Posterior vena cava (tissue), 2 donors: Measurements from ENCODE around the gene CD47. TPM values are rescaled to one million over a fixed set of nuclear protein-coding genes. Genes with fewer than 3 reads are reported as not detected.

Experiments used
- DNase-seq: peaks from one replicate; pipeline ENCODE4 v3.0.0-alpha.2; 2020; ENCODE audit warnings: low spot score
- intact Hi-C, 2 donors: fragments of 100-400 bp; cut with DNase I; formaldehyde crosslinking; loops; one replicate each; pipeline versions ENCODE4 v1.14.1 to v1.14.2; 2022 to 2023
- total RNA-seq, 2 donors: library from RNA; stranded (reverse); fragmentation: NEBNext Ultra II Directional; extraction: Animal tissue kit (Norgen Biotek cat#: 25700); gene quantifications; one replicate each; pipeline ENCODE4 v1.2.1, GENCODE V29; 2021
- donor health status: DM: yes; HTN: yes; CAD: no.
- donor health status: DM: yes; HTN: yes; CAD: no.

Gene CD47
- total RNA-seq, 2 donors from 2014 or later, result 72.4 to 74.0 TPM

DNA sequence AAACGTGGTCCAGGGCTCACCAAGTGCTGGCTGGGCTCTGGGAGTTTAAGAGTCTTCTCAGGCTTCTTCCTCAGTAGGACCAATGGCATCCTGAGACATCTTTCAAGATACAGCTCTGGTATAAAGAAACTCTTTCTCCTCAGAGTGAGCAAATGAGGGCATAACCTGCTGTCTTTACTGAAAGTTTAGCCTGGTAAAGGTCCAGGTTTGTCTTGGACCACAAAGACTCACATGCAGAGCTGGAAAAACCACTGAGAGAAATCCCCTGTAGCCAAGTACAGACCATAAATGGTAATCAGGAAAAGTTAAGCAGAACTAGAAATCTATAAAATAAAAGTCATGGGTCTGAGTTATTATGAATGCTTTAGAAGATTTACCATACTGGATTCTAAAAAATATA, 23.1 kb downstream of the CD47 start:
- intact Hi-C loops, result no loop called here
- no peak for DNase-seq

DNA sequence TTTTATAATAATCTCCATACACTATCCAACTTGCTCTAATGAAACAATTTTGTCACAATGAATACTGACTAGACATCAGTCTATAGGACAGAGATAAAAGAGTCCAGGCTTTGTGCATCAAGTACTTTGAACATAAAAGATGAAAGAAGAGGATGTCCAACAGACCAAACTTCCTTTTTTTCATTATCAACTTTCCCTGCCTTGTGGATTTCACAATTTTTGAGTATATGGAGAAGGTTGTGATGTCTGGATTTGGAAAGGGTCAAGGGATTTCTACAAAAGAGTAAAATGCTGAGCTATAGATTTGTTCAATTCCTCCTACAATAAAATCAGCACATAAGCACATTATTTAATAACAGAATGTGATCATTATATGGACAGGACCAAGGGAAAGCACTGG, 25.7 kb downstream of the CD47 start:
- no peak for DNase-seq
- intact Hi-C loops, result no loop called here

GRCh38 chr3:108064293-108064887, 26.4 kb downstream of the CD47 start:
- intact Hi-C loops, result no loop called here
- no peak for DNase-seq

- intact Hi-C loops, result no loop called here
- DNase-seq, result no peak
Observed at GRCh38 chr3:108062051-108062450, 28.8 kb downstream of the CD47 start.

DNA sequence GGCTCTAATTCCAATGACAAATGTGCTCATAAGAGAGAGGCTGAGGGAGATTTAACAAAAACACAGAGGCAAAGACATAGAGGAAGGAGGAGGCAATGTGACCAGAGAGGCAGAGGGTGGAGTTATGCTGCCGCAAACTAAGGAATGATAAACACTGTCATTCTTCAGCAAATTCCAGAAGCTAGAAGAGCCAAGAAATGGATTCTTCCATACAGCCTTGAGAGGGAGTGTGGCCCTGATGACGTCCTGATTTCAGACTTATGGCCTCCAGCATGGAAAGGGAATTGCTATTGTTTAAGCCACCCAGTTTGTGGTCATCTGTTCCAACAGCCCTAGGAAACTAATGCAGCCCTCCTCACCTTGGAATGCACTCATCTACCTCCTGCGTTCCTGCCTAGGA, 30.5 kb downstream of the CD47 start:
- no peak for DNase-seq

GRCh38 chr3:108055931-108056330, 34.9 kb downstream of the CD47 start:
- intact Hi-C loops, result no loop called here
- DNase-seq, result no peak

More for the DNA sequence above, 30.5 kb downstream of the CD47 start:
- intact Hi-C loops, result no loop called here

- intact Hi-C loops, result no loop called here
- DNase-seq, result no peak
Observed at GRCh38 chr3:108054935-108055334, 35.9 kb downstream of the CD47 start.

DNA sequence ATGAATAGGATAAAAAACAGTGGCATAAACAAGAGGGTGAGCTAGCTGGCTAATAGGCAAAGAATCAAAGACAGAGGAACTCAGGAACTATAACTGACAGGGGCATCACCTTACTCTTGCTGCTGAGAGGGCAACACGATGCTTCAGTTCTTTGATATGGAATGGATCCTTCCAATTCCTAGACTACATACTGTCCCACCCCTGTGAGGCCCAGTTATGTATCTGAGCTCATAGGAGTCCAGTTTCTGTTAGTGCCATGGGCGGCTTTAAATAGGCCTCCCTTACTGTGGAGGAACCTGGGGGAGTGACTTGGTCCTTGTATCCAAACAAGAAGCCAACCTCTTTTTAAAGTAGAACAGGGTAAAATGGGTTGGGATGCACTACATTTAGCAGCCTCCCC, 37.3 kb downstream of the CD47 start:
- DNase-seq, result no peak
- intact Hi-C loops, result no loop called here

DNA sequence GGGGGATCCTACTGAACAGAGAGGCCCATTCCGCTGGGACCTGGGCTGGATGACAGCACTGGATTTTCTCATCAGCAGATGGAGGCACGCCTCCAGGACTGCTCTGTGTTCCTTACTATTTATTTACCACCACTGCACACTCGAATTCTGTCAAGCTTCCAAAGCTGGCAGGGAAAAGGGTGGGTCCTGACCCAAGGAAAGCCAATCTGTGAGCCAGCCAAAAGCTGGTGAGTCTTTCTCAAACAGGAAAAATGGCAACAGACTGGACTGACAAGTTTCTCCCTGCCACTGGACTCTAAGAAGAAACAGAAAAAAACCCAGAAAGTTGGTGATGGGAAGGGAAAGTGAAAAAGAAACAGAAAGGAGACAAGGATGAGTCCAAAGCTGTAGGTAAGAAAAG, 37.8 kb downstream of the CD47 start:
- no peak for DNase-seq
- intact Hi-C loops, result no loop called here

GRCh38 chr3:108051005-108051404, 39.8 kb downstream of the CD47 start:
- intact Hi-C loops, result no loop called here
- DNase-seq, result no peak

DNA sequence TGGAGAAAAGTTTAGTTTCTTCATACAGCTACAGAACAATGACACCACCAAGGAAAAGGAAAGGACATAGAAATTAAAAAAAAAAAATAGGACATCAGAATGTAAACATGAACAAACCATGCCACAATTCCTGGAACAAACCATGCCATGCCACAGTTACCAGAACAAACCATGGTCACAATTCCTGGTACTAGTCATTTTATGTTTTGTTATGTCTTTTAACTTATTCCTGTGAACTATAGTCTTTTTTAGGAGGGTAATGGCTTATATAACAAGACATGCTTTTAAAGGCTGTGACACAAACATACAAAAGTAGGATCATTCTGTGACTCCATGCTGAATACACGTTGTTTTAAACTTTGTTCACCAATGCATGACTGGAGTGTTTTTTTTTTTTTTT, 42.8 kb downstream of the CD47 start:
- no peak for DNase-seq
- intact Hi-C loops, result no loop called here

GRCh38 chr3:108046247-108046646, 44.6 kb downstream of the CD47 start:
- no peak for DNase-seq
- intact Hi-C loops, result loop anchor here in 1 of 2 donors (1.0 kb wide), 1 partner anchor 24 kb away; no protein-coding TSS in a partner anchor

DNA sequence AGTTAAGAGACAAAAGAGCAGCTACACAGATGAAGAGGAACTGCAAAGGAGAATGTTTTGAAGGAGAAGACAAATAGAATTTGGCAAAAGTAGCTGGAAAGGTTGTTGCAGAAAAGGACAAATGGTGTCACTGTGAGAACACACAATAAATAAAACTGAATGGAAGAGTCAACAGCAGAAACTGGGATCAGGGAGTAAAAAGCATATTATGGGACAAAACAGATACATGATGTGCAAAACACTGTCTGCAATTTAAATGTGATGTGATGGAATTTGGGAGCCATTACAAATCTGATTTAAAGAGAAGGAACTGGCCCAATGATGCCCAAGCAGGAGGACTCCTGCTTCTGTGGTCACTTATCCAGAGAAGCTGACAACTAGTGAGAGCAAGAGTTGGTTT, 46.1 kb downstream of the CD47 start:
- DNase-seq, result no peak
- intact Hi-C loops, result no loop called here

- no peak for DNase-seq
- intact Hi-C loops, result no loop called here
Observed at GRCh38 chr3:108042300-108042699, 48.5 kb downstream of the CD47 start.

- DNase-seq, result no peak
- intact Hi-C loops, result no loop called here
Observed at GRCh38 chr3:108041253-108041652, 49.6 kb downstream of the CD47 start.

GRCh38 chr3:108037770-108038169, 53.1 kb downstream of the CD47 start:
- DNase-seq, result no peak
- intact Hi-C loops, result no loop called here

- intact Hi-C loops, result no loop called here
- DNase-seq, result no peak
Observed at GRCh38 chr3:108036984-108037741, 53.7 kb downstream of the CD47 start.

- DNase-seq, result no peak
- intact Hi-C loops, result no loop called here
Observed at GRCh38 chr3:108036401-108036800, 54.4 kb downstream of the CD47 start.

- intact Hi-C loops, result no loop called here
- no peak for DNase-seq
Observed at GRCh38 chr3:108035751-108036150, 55.1 kb downstream of the CD47 start.

GRCh38 chr3:108031895-108032294, 58.9 kb downstream of the CD47 start:
- DNase-seq, result no peak
- intact Hi-C loops, result no loop called here

- no peak for DNase-seq
- intact Hi-C loops, result no loop called here
Observed at GRCh38 chr3:108030960-108031359, 59.9 kb downstream of the CD47 start.
